SK-N-SH (cell line): ENCODE data around the gene ZCCHC3. TPM values are rescaled to one million over a fixed set of nuclear protein-coding genes. Genes with fewer than 3 reads are reported as not detected.

ENCODE experiments used
- CTCF ChIA-PET: fragments of 300-600, 350-600 bp; formaldehyde crosslinking; extraction: SDS; loops from one replicate; lab custom pipeline; 2021; lab: Yijun Ruan, JAX
- POLR2A ChIA-PET: fragments of 350-600 bp; sonication (Branson Sonifier 250); formaldehyde crosslinking; extraction: SDS; loops from one replicate; lab custom pipeline; 2020; ENCODE audit warnings: antibody characterized with exemption, inconsistent platforms; lab: Yijun Ruan, JAX
- DNase-seq: peaks from one replicate; pipeline ENCODE4 v3.0.0; 2012
- H2AFZ ChIP-seq: fragments of 200-600 bp; sonication (generic); 2 replicates; pipeline ENCODE4 v1.8.1; 2016; ENCODE audit warnings: antibody characterized with exemption, mild to moderate bottlenecking, low read depth
- H3F3A ChIP-seq: fragments of 200-600 bp; sonication (generic); replicated peaks from 2 replicates; pipeline ENCODE3; 2016; ENCODE audit warnings: antibody characterized with exemption, mild to moderate bottlenecking; ENCODE audit not compliant: insufficient read depth
- H3K27ac ChIP-seq, 2 experiments: fragments of 200-500 bp in 1 of 2; fragments of 200-600 bp in 1 of 2; sonication (Bioruptor generic) in 1 of 2; sonication (generic), shearing (Covaris generic) in 1 of 2; 2 replicates each; pipeline versions ENCODE4 v1.5.1 to v1.6.1; 2014 to 2016; ENCODE audit warnings: low read depth in 2 of 2, inconsistent platforms in 1 of 2, low read length in 1 of 2, mild to moderate bottlenecking in 1 of 2, mixed read lengths in 1 of 2
- H3K27me3 ChIP-seq: fragments of 200-600 bp; sonication (generic), shearing (Covaris generic); 2 replicates; pipeline ENCODE4 v1.6.1; 2016; ENCODE audit warnings: mixed run types; ENCODE audit not compliant: insufficient read depth
- H3K36me3 ChIP-seq, 2 experiments: fragments of 200-500 bp in 1 of 2; fragments of 200-600 bp in 1 of 2; sonication (Bioruptor generic) in 1 of 2; sonication (generic) in 1 of 2; replicated peaks in 1 of 2; 2 replicates each; pipeline versions ENCODE3 to v1.5.1; 2014 to 2016; ENCODE audit warnings: low read length in 1 of 2, mild to moderate bottlenecking in 1 of 2; ENCODE audit not compliant: insufficient read depth in 2 of 2, control insufficient read depth in 1 of 2
- H3K4me1 ChIP-seq, 2 experiments: fragments of 200-500 bp in 1 of 2; fragments of 200-600 bp in 1 of 2; sonication (Bioruptor generic) in 1 of 2; sonication (generic), shearing (Covaris generic) in 1 of 2; 2 replicates each; pipeline versions ENCODE4 v1.5.1 to v1.6.1; 2014 to 2016; ENCODE audit warnings: low read depth in 1 of 2, low read length in 1 of 2, mixed run types in 1 of 2; ENCODE audit not compliant: insufficient read depth in 2 of 2, control insufficient read depth in 1 of 2
- H3K4me2 ChIP-seq: fragments of 200-600 bp; sonication (generic), shearing (Covaris generic); 2 replicates; pipeline ENCODE4 v1.6.1; 2017; ENCODE audit warnings: mixed run types
- H3K4me3 ChIP-seq, 2 experiments: fragments of 200-500 bp in 1 of 2; fragments of 200-600 bp in 1 of 2; sonication (Bioruptor generic) in 1 of 2; sonication (generic), shearing (Covaris generic) in 1 of 2; 2 replicates each; pipeline versions ENCODE4 v1.5.1 to v1.8.1; 2014 to 2016; ENCODE audit warnings: low read depth in 2 of 2, inconsistent platforms in 1 of 2, low read length in 1 of 2, mild to moderate bottlenecking in 1 of 2, mixed read lengths in 1 of 2, moderate library complexity in 1 of 2
- H3K79me2 ChIP-seq: fragments of 200-600 bp; sonication (generic); 2 replicates; pipeline ENCODE4 v1.8.1; 2017; ENCODE audit warnings: mild to moderate bottlenecking; ENCODE audit not compliant: insufficient read depth
- H3K9ac ChIP-seq: fragments of 200-600 bp; sonication (generic); 2 replicates; pipeline ENCODE4 v1.6.1; 2017; ENCODE audit warnings: mixed run types
- H3K9me2 ChIP-seq: fragments of 200-600 bp; sonication (generic); 2 replicates; pipeline ENCODE4 v1.6.1; 2017; ENCODE audit warnings: mixed run types
- H3K9me3 ChIP-seq: fragments of 200-600 bp; sonication (generic); 2 replicates; pipeline ENCODE4 v1.6.1; 2017; ENCODE audit warnings: mixed run types, mild to moderate bottlenecking, moderate library complexity
- H4K20me1 ChIP-seq: fragments of 200-600 bp; sonication (generic); 2 replicates; pipeline ENCODE4 v1.6.1; 2017; ENCODE audit warnings: mild to moderate bottlenecking, mixed run types; ENCODE audit not compliant: insufficient read depth
- CHD2 ChIP-seq: fragments of 150-350 bp; IDR thresholded peaks from 2 replicates; pipeline ENCODE4 v1.6.1; 2018; ENCODE audit warnings: low read length; ENCODE audit not compliant: partially characterized antibody
- FOSL2 ChIP-seq: IDR thresholded peaks from 2 replicates; pipeline ENCODE4 v1.4.0; 2012; ENCODE audit warnings: low read depth, mild to moderate bottlenecking, moderate library complexity, borderline replicate concordance
- IRF3 ChIP-seq: fragments of 150-350 bp; IDR thresholded peaks from 2 replicates; pipeline ENCODE4 v1.6.1; 2016; ENCODE audit warnings: mild to moderate bottlenecking, low read depth, low read length
- MAX ChIP-seq: IDR thresholded peaks from 2 replicates; pipeline ENCODE4 v1.4.0; 2012; ENCODE audit warnings: low read depth
- MEF2A ChIP-seq: IDR thresholded peaks from 2 replicates; pipeline ENCODE4 v1.4.0; 2012; ENCODE audit warnings: low read depth, borderline replicate concordance
- NFIC ChIP-seq: IDR thresholded peaks from 2 replicates; pipeline ENCODE4 v1.4.0; 2012; ENCODE audit warnings: borderline replicate concordance
- PBX3 ChIP-seq: IDR thresholded peaks from 2 replicates; pipeline ENCODE4; 2012
- POLR2AphosphoS5 ChIP-seq: IDR thresholded peaks from 2 replicates; pipeline ENCODE4 v1.6.1; 2012; ENCODE audit warnings: low read depth, low read length
- REST ChIP-seq: IDR thresholded peaks from 2 replicates; pipeline ENCODE4 v1.6.1; 2012; ENCODE audit warnings: mild to moderate bottlenecking, low read depth, low read length, moderate library complexity
- RXRA ChIP-seq: IDR thresholded peaks from 2 replicates; pipeline ENCODE4 v1.4.0; 2012; ENCODE audit warnings: low read depth, mild to moderate bottlenecking, borderline replicate concordance
- SMC3 ChIP-seq: IDR thresholded peaks from 2 replicates; pipeline ENCODE4 v1.6.1; 2012; ENCODE audit warnings: low read depth, low read length, improper control_type of control experiment
- TAF1 ChIP-seq: IDR thresholded peaks from 2 replicates; pipeline ENCODE4 v1.6.1; 2012; ENCODE audit warnings: low read depth, mild to moderate bottlenecking, low read length, moderate library complexity, borderline replicate concordance
- TCF12 ChIP-seq: IDR thresholded peaks from 2 replicates; pipeline ENCODE4 v1.4.0; 2012
- USF2 ChIP-seq: fragments of 150-350 bp; IDR thresholded peaks from 2 replicates; pipeline ENCODE4 v1.6.1; 2017; ENCODE audit warnings: antibody characterized with exemption, low read length, low read depth, borderline replicate concordance
- WGBS: methylation state at CpG from one replicate; pipeline ENCODE4 v1.1.6; 2017; ENCODE audit warnings: low lambda C conversion rate; 5-methylcytosine and 5-hydroxymethylcytosine counted together
- polyA plus RNA-seq, 3 experiments: library from polyadenylated mRNA; depleted of rRNA; stranded (reverse); fragments of >200 nt; gene quantifications; 2 replicates each; pipeline ENCODE4 v1.2.3, GENCODE V29; 2012

The ZCCHC3 gene
- polyA plus RNA-seq, 1 of the 3 experiments (the other 2 are of a cell fraction), result 9.5 TPM

- no peaks in the 10 kb centered on the region for H4K20me1 ChIP-seq
- POLR2A ChIA-PET, result interaction anchor here (2.1 kb wide), 1 partner anchor 12 kb away, joined by 12 read pairs; the partner anchor contains the start of gene SOX12
Measured at GRCh38 chr20:312866-313265, 15.5 kb downstream of the ZCCHC3 start.

More at GRCh38 chr20:312866-313265, 15.5 kb downstream of the ZCCHC3 start:
- Histone ChIP-seq H3K9me2 (no peaks in the 10 kb centered on the region), H3K79me2 (no peaks in the 10 kb centered on the region), H3K9me3 (no peaks in the 10 kb centered on the region), H3K36me3 (no peaks in the 10 kb centered on the region), H3K4me3 (no peak overlapping the region), H3K27me3 (no peaks in the 10 kb centered on the region), H3F3A (peaks cover 3% of the 10 kb centered on the region), H3K27ac (no peak overlapping the region), H3K4me2 (no peak overlapping the region), H3K4me1 (peaks cover 15 to 26% of the 10 kb centered on the region in 2 experiments; a peak in 2 of 4 replicates), H3K9ac (no peak overlapping the region), H2AFZ (no peak overlapping the region)
- CTCF ChIA-PET, result interaction anchor here (1.4 to 4.0 kb wide), 3 partner anchors 12 to 18 kb away, joined by 3 to 21 read pairs (median 5); partner anchors contain the start of gene SOX12
- TF ChIP-seq IRF3, result no peak
- no peak for TF ChIP-seq TCF12
- TF ChIP-seq CHD2, result no peak
- TF ChIP-seq NFIC, result no peak
- no peak for TF ChIP-seq MAX
- TF ChIP-seq TAF1, result no peak
- no peak for TF ChIP-seq FOSL2
- TF ChIP-seq MEF2A, result no peak
- no peak for TF ChIP-seq SMC3
- TF ChIP-seq REST, result no peak
- no peak for TF ChIP-seq RXRA
- TF ChIP-seq POLR2AphosphoS5, result no peak
- TF ChIP-seq PBX3, result no peak
- no peak for TF ChIP-seq USF2
- WGBS, result 43% methylated on average over 1 of the region's 1 CpG
- no peak for DNase-seq
